NCI-H1048 (cell line): ENCODE results near the gene ZNF365.
"Not testable (repeated sequence)": the region's sequence is repeated elsewhere in the genome, so short reads cannot be mapped to it uniquely, and the experiment has no call there.

Experiments used
- DNase-seq: peaks from one replicate; lab custom pipeline; 2025; lab: John Stamatoyannopoulos, UW

ZNF365 gene

DNA sequence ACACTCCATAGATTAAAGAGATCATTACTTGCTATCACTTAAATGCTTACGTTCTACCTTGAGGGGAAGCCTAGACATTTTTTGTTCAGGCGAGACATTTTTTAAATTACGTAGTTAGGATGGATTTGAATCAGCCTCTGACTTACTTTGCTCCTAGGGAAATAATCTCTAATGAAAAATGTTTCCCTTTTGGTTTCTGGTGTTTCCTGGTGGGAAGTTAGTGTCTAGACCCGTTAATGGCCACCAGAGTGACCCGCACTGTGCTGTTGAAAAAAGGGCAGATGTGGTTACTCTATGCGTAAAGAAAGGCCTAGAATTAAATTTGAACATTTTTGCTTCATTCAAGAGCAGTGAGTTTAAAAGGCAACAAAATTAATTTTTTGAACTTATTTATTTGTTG lies 3.8 kb downstream of the ZNF365 start:
- no peak for DNase-seq

GRCh38 chr10:62378877-62379276 lies 4.7 kb downstream of the ZNF365 start:
- DNase-seq: not testable (repeated sequence)

DNA sequence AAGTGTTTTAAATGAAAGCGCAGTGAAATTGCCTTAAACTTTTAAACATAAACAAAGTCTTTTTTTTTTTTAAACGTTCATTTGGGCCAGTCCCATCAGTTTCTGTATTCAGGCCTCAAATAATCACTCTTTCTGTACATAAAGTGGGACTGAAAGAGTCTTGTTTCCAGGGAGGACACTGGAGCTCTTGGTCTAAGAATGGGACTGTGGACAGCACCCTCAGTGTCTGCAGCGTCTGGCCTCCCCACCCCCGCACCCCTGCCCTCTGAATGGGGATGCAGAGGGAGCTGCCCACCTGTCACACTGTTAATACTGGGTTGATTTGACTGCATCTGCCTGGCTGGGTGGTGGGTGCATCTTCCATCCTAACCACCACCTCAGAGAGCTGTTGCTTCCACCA lies 5.2 kb downstream of the ZNF365 start:
- no peak for DNase-seq

- DNase-seq: no peak
These were observed 5.8 kb downstream of the ZNF365 start for GRCh38 chr10:62380016-62380415.

GRCh38 chr10:62381385-62382102 lies 7.4 kb downstream of the ZNF365 start:
- DNase-seq: no peak

- no peak for DNase-seq
These were observed 8.7 kb downstream of the ZNF365 start for GRCh38 chr10:62382831-62383230.

- DNase-seq: no peak
These were observed 9.9 kb downstream of the ZNF365 start for GRCh38 chr10:62384057-62384446.

- no peak for DNase-seq
These were observed 10.4 kb downstream of the ZNF365 start for GRCh38 chr10:62384447-62385081.

DNA sequence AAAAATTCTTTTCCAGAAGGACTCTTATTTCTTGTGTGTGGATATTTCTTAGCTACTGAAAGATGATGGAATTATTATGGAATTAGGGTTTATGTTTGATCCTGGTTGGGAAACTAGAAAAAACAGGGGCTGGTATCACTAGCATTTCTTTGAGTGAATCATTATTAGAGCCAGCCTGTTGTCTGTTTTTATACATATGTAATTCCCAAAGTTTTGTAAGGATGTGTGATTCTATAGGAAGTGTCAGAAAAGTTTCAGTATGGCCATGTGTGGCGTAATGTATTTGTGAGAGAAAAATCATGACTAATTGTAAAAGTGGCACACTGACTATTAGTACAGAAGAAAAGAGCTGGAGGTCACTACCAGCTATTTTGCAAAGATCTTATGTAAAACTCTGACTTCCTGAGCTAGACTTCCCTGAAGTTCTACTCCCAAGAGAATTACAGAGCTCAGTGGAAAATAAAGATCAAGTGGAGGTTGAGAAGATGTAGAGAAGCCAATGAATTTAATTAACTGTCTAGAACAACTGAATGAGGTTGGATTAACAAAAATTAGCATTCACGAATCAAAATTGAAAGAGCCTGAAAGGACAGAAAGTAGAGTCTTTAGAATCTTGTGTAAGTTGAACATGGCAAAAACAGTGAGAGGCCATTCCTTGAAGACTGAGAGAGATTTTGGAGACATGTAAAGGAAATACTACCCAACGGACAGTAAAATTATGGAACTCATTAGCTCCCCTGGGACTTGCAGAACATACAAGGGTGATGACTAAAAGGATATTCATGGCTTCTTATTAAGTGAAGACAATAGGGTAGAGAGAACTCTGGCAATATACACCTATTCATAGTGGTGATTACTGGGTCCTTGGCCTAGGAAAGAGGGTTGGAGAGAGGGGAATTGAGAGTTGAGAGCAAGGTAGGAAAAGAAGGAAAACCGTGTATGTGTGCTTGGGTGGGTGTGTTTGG lies 12.5 kb downstream of the ZNF365 start:
- DNase-seq: no peak

- DNase-seq: no peak
These were observed 14.2 kb downstream of the ZNF365 start for GRCh38 chr10:62388328-62388727.

GRCh38 chr10:62390497-62391176 lies 16.5 kb downstream of the ZNF365 start:
- no peak for DNase-seq

GRCh38 chr10:62393237-62393636 lies 19.1 kb downstream of the ZNF365 start:
- no peak for DNase-seq

DNA sequence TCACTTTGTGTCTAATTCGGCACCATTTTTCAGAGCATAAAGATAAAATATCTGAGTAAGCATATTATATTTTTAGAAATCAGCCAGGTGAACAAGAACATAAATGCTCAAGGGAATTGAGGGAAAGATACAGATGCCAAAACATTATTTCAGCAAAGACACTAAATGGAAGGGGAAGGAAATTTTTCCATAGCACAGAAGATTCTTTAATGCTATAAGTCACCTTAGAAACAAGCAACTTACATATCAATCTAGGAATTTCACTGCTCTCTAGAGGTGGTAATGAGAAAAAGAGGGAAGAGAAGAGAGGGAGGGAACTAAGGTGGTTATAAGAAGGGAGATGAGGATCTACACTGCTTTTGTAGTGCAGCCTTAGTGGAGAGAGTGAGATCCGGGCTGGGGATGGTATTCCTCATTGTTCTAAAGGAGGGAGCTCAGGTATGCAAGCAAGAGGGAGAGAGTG lies 20.4 kb downstream of the ZNF365 start:
- no peak for DNase-seq

DNA sequence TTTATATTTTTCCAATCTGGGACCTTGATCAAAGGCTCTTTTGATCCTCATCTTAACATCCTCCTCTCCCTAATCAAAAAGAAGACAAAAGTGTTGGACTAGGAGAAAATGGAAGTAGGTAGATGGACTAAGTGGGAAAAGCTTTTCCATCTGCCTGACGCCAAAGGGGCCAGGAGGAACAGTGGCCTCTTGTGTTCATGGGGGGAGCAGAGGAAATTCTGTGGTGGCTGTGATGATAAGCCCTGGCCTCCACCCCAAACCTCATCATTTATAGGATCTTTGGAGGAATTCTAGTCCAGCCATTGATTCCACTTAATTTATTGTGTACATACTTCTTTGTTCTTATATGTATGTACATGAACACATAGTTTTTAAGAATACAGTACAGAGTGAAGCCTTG lies 21.7 kb downstream of the ZNF365 start:
- no peak for DNase-seq

DNA sequence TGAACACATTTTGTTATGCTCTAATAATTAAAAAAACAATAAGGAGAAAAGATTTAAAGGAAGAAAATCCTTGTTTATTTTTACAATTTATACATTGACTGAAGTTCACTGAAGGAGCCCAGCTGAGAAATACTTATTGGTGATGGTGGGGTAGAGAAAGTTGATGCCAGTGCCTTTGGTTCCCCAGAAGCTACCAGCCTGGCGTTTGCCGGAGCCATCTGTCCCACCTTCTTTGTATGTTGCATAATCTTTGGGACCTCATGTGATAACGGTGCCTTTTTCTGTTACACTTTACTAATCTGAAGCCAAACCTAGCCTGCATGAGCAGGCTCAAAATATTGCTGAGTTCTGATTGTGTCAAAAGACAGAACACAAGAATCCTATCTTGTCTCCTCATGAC lies 22.7 kb downstream of the ZNF365 start:
- no peak for DNase-seq

- no peak for DNase-seq
These were observed 25.0 kb downstream of the ZNF365 start for GRCh38 chr10:62399211-62399610.

DNA sequence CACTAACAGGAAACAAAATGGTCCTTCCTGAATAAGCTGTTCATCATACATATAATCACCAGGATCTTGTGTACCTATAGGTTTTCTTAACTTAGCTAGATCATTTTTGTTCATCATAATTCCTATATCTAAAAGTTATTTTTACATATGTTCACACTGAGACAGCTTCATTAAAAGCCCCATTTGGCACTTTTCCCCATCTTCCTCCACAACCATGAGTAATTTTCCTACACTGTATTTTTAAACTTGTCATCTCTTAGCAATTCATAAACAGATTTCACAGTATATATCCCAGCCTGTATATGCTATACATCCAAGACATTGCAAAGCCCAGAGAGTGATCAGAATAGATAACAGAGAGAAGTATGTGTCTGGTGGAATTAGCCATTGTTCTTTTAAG lies 28.3 kb downstream of the ZNF365 start:
- no peak for DNase-seq

- DNase-seq: not testable (repeated sequence)
These were observed 36.4 kb downstream of the ZNF365 start for GRCh38 chr10:62410528-62410927.

- not testable (repeated sequence) for DNase-seq
These were observed 36.8 kb downstream of the ZNF365 start for GRCh38 chr10:62410934-62411333.

- no peak for DNase-seq
These were observed 38.9 kb downstream of the ZNF365 start for GRCh38 chr10:62413048-62413447.

GRCh38 chr10:62413652-62414051 lies 39.5 kb downstream of the ZNF365 start:
- no peak for DNase-seq

GRCh38 chr10:62414359-62414758 lies 40.2 kb downstream of the ZNF365 start:
- DNase-seq: no peak
